ENCODE measurements around the gene SPATA2L.

GRCh38 chr16:89710709-89711564 is 9.4 kb upstream of the SPATA2L start:
- no peak for TF ChIP-seq CTCF (IDR thresholded peaks at IDR 0.05; ENCODE audit: control extremely low read depth in 1 of 3, insufficient read depth in 1 of 3, low read depth in 1 of 3, low read length in 3 of 3)
- no peak for TF ChIP-seq POLR2A (IDR thresholded peaks at IDR 0.05; ENCODE audit: control extremely low read depth in 1 of 2, low read depth in 2 of 2, low read length in 2 of 2)

Measured in H1 (cell line).